Measurements from ENCODE around the gene NPEPPS. TPM values are rescaled to one million over a fixed set of nuclear protein-coding genes. Genes with fewer than 3 reads are reported as not detected.

NPEPPS gene
- total and polyA plus RNA-seq, 12 donors: 37.9 to 187 (median 97.2) TPM

- TF ChIP-seq POLR2A (IDR thresholded peaks at IDR 0.05): no peak
- TF ChIP-seq CTCF (IDR thresholded peaks at IDR 0.05): no peak
- Histone ChIP-seq H3K36me3 (replicated peaks in 1 of 2) (peaks cover 0 to 96% of the 10 kb centered on the region in 2 donors), H3K4me3 (no peak overlapping the region), H3K9me3 (replicated peaks in 1 of 3) (no peaks in the 10 kb centered on the region), H3K27ac (no peak overlapping the region), H3K4me1 (replicated peaks in 1 of 2) (peaks cover 0 to 3% of the 10 kb centered on the region in 2 donors), H3K27me3 (no peaks in the 10 kb centered on the region)
- intact Hi-C loops (cut with DNase I): loop anchor here in 1 of 2 donors (10.0 kb wide), 1 partner anchor 139 kb away; no protein-coding TSS in a partner anchor
- WGBS, 4 donors: 56 to 61% (median 60%) methylated on average over 3 of the region's 3 CpGs
- DNase-seq: no peak
These were observed 134.7 kb downstream of the NPEPPS start for GRCh38 chr17:47665655-47666054.

- peaks cover 0 to 96% of the 10 kb centered on the region in 2 donors for H3K36me3 ChIP-seq (replicated peaks in 1 of 2)
- TF ChIP-seq POLR2A (IDR thresholded peaks at IDR 0.05) (no peak), CTCF (IDR thresholded peaks at IDR 0.05) (no peak)
- H3K9me3 ChIP-seq (replicated peaks in 1 of 3): no peaks in the 10 kb centered on the region
- H3K4me1 ChIP-seq (replicated peaks in 1 of 2): peaks cover under 1 to 4% of the 10 kb centered on the region in 2 donors
- intact Hi-C loops (cut with DNase I): loop anchor here in 1 of 2 donors (10.0 kb wide), 1 partner anchor 136 kb away; no protein-coding TSS in a partner anchor
- WGBS, 4 donors: 59 to 72% (median 67%) methylated on average over 4 of the region's 4 CpGs
- no peaks in the 10 kb centered on the region for H3K27me3 ChIP-seq
- DNase-seq: no peak
- no peak overlapping the region for H3K27ac ChIP-seq
- no peak overlapping the region for H3K4me3 ChIP-seq
These were observed 138.2 kb downstream of the NPEPPS start for GRCh38 chr17:47669081-47669480.

- H3K36me3 ChIP-seq (replicated peaks in 1 of 2): peaks cover 0 to 96% of the 10 kb centered on the region in 2 donors
These were observed 139.2 kb downstream of the NPEPPS start for GRCh38 chr17:47670064-47670463.

More at GRCh38 chr17:47670064-47670463, 139.2 kb downstream of the NPEPPS start:
- intact Hi-C loops (cut with DNase I): no loop called here
- Histone ChIP-seq H3K4me3 (no peak overlapping the region), H3K9me3 (replicated peaks in 1 of 3) (no peaks in the 10 kb centered on the region), H3K27me3 (no peaks in the 10 kb centered on the region), H3K27ac (no peak overlapping the region), H3K4me1 (replicated peaks in 1 of 2) (peaks cover 4 to 6% of the 10 kb centered on the region in 2 donors)
- WGBS, 4 donors: 16 to 22% (median 21%) methylated on average over 1 of the region's 1 CpG
- TF ChIP-seq POLR2A (IDR thresholded peaks at IDR 0.05) (no peak), CTCF (IDR thresholded peaks at IDR 0.05) (no peak)
- no peak for DNase-seq

Small RNAs within 50 kb of the gene (small RNA-seq; reads per million reads assigned to genes)
- gene RF00019: 0 reads per million in 2 donors

Other genes with a start within 250 kb of the NPEPPS start
- gene EFCAB13, start 207.2 kb upstream of the NPEPPS start, total RNA-seq: 1 to 10 TPM; 1.1 to 7.5 (median 3.5) TPM
- 1 to 10 TPM; 1.2 to 3.3 (median 1.3) TPM for gene EFCAB13, start 207.2 kb upstream of the NPEPPS start, polyA plus RNA-seq
- gene KPNB1, start 118.8 kb downstream of the NPEPPS start, total RNA-seq: 100 to 1,000 TPM; 159 to 352 (median 248) TPM
- 100 to 1,000 TPM in 1 of 3 donors, 10 to 100 TPM in 2; 41.5 to 339 (median 45.3) TPM for gene KPNB1, start 118.8 kb downstream of the NPEPPS start, polyA plus RNA-seq
- 10 to 100 TPM in 4 of 9 donors, 1 to 10 TPM in 5; 3.9 to 15.9 (median 9.8) TPM for gene TBKBP1, start 163.1 kb downstream of the NPEPPS start, total RNA-seq
- gene TBKBP1, start 163.1 kb downstream of the NPEPPS start, polyA plus RNA-seq: 10 to 100 TPM in 2 of 3 donors, 1 to 10 TPM in 1; 5.7 to 63.9 (median 18.6) TPM
- gene TBX21, start 202.1 kb downstream of the NPEPPS start, total RNA-seq: 1 to 10 TPM in 1 of 9 donors, under 1 TPM in 6, not detected in 2; 0.06 to 2.0 (median 0.55) TPM
- gene TBX21, start 202.1 kb downstream of the NPEPPS start, polyA plus RNA-seq: under 1 TPM; 0.18 to 0.48 (median 0.20) TPM